GM18511 (cell line): ENCODE measurements around the gene RETREG1.
"Not testable (repeated sequence)": the region's sequence is repeated elsewhere in the genome, so short reads cannot be mapped to it uniquely, and the experiment has no call there.

Source experiments
- ATAC-seq: cut with Tn5 transposase; IDR thresholded peaks from one replicate; pipeline ENCODE4 v1.9.1; 2021; ENCODE audit warnings: mild to moderate bottlenecking, moderate library complexity; ENCODE audit not compliant: unreplicated experiment

The RETREG1 gene

GRCh38 chr5:16461782-16462181 lies 155.0 kb downstream of the RETREG1 start:
- ATAC-seq, result no peak

- no peak for ATAC-seq
These were observed 155.8 kb downstream of the RETREG1 start for GRCh38 chr5:16461026-16461425.

GRCh38 chr5:16459451-16459850 lies 157.3 kb downstream of the RETREG1 start:
- no peak for ATAC-seq

GRCh38 chr5:16457853-16458252 lies 158.9 kb downstream of the RETREG1 start:
- ATAC-seq, result no peak

GRCh38 chr5:16457451-16457850 lies 159.3 kb downstream of the RETREG1 start:
- no peak for ATAC-seq

GRCh38 chr5:16456103-16456832 lies 160.5 kb downstream of the RETREG1 start:
- peak; percentile 79 for ATAC-seq

- ATAC-seq, result peak; percentile 27
These were observed 161.1 kb downstream of the RETREG1 start for GRCh38 chr5:16455668-16456067.

- ATAC-seq, result no peak
These were observed 162.1 kb downstream of the RETREG1 start for GRCh38 chr5:16454686-16455085.

- no peak for ATAC-seq
These were observed 163.2 kb downstream of the RETREG1 start for GRCh38 chr5:16453609-16454008.

- peak; percentile 53 for ATAC-seq
These were observed 166.6 kb downstream of the RETREG1 start for GRCh38 chr5:16450163-16450562.

- no peak for ATAC-seq
These were observed 169.8 kb downstream of the RETREG1 start for GRCh38 chr5:16446993-16447392.

GRCh38 chr5:16437977-16438376 lies 178.8 kb downstream of the RETREG1 start:
- no peak for ATAC-seq

- ATAC-seq, result not testable (repeated sequence)
These were observed 180.6 kb downstream of the RETREG1 start for GRCh38 chr5:16436065-16436682.

- no peak for ATAC-seq
These were observed 185.3 kb downstream of the RETREG1 start for GRCh38 chr5:16431490-16431889.

GRCh38 chr5:16430349-16431089 lies 186.3 kb downstream of the RETREG1 start:
- no peak for ATAC-seq

GRCh38 chr5:16428359-16428758 lies 188.4 kb downstream of the RETREG1 start:
- ATAC-seq, result no peak

GRCh38 chr5:16427587-16427986 lies 189.2 kb downstream of the RETREG1 start:
- no peak for ATAC-seq
